Erythroblast (primary cell): ENCODE measurements around the gene NME1.

ENCODE experiments used
- GATA1 ChIP-seq: IDR thresholded peaks from 2 replicates; pipeline ENCODE4 v1.6.1; 2011; ENCODE audit warnings: low read depth, mild to moderate bottlenecking, control low read depth, low read length, moderate library complexity
- POLR2A ChIP-seq: IDR thresholded peaks from 2 replicates; pipeline ENCODE4 v1.6.1; 2011; ENCODE audit warnings: mild to moderate bottlenecking, low read length

DNA sequence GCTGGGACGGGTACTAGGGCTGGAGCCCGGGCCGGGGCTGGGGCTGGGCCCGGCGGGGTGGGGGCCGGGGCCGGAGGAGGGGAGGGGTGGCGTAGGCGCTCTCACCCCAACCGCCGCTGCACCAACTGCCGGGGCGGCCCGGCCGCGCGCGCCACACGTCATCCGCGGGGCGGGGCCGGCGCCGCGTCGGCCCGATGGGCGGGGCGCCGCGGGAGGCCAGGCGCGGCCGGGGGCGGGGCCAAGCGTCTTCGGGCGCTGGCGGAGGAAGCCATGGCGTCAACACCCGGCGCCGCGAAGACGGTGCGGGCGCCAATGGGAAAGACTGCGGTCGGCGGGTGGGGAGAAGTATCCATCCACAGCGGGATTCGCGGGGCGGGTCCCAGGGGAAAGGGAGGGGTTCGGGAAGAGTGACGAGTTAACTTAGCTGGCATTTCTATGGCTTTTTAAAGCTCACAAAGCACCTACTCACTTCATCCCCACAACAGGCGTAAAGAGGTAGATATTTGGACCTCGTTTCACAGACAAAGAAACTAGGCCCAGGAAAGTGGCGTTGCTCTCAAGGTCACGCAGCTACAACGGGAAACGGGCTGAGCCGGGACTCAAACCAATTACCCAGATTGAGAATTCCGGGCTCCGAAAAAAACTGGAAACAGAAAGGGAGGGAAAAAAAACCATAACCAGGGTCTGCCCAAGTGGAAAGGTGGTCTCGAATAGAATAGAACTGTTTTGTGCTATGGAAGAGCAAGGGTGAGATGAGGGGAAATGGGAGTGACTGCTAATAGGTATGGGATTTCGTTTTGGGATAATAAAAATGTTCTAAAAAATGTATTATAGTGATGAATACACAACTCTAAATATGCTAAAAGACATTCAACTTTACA, 32.4 kb upstream of the NME1 start, which contains the start of gene SPAG9:
- TF ChIP-seq POLR2A: no peak
- TF ChIP-seq GATA1: no peak
